Fibroblast of skin of left quadriceps (primary cell): ENCODE measurements around the gene PDE3A.
"Not testable (repeated sequence)": the region's sequence is repeated elsewhere in the genome, so short reads cannot be mapped to it uniquely, and the experiment has no call there.

Experiments
- DNase-seq, 2 experiments: peaks; one replicate each; pipeline ENCODE4 v3.0.0-alpha.2; 2013; ENCODE audit warnings: low read depth in 2 of 2

The PDE3A gene

DNA sequence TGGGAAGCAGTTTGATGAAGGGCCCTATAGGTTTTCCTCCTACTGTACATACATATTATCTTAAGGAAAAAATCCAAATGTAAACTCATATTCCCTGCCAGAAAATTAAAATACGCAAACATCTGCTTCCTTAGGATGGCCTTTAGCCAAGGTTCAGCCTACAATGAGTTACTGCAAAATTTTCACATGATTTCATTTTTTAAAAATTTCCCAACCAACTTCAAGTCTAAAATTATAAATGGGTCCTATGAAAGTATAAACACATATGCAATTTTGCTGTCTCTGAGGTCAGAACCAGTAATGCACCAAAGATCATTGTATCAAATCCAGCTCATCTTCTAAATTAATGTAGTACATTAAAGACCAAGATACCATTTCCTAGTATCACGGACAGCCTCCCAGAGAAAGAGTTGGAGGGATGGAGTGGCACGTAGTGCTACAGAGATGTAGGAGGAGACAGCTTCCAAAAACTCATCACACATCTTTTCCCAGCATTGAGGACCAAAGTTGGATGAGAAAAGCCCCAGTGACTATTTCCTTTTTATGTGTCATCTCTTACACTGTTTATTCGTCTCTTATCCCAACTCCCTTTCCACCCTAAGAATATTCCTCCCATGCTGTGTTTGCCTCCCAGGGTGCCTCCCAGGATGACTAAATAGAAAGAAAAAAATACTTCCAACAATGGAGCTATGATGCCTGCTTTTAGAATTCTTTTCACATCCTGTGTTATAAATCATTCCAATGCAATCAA lies 234.5 kb downstream of the PDE3A start:
- DNase-seq: peak; percentile 69 to 73

DNA sequence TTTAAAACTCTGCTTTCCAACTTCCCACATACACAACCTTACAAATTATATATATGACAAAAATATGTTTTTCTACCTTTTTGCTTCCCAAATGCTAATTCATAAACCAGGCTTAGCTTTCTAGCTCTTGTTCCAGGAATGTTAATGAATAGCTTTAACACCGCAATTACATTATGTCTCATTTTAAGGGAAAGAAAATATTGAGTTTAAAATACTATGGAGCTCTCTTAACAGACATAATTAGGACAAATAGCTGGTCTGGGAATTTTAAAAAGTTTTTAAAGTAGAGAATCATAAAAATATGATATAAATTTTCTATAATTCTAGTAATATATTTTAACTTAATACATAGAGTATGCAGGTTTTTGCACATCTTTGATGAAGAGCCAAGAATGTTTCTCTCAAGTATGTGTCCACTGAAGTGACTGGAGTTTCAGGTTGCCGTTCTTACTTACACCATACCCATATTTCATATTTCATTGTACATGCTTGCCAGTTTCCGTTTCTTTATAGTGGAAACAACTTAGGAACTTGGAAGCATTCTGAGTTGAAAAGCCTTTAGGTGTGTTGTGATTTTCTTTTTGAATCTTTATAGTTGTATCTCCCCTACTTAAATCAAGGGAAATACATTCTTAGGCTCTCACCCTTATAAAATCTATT lies 236.2 kb downstream of the PDE3A start:
- no peak for DNase-seq

DNA sequence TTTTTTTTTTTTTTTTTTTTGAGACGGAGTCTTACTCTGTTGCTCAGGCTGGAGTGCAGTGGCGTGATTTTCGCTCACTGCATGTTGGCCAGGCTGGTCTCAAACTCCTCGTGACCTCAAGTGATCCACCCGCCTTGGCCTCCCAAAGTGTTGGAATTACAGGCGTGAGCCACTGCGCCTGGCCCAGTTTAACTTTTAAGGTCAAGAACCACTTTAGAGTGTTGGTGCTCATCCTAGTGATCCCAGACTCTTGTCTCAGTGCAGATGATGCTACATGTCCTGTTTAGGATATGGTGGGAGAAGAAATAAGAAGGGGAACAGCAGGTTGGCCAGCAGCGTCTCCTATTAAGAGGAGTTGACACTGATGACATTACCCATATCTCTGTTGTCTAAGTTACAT lies 246.7 kb downstream of the PDE3A start:
- not testable (repeated sequence) for DNase-seq

DNA sequence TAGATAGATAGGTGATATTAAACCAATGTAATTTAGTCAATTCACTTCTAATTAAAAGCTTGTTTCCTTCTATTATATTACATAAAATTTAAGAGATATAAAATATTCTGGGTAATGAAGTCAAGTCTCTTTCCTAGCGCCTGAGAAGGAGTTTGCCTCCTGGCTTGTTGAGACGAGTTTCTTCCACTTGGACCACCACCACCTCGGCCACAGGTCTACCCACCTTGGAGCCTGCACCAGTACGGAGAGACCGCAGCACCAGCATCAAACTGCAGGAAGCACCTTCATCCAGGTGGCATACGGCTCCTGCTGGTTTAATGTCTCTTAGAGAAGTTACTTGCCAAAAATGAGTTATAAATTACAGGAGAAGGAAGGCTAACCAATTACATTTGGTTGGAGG lies 247.8 kb downstream of the PDE3A start:
- no peak for DNase-seq

DNA sequence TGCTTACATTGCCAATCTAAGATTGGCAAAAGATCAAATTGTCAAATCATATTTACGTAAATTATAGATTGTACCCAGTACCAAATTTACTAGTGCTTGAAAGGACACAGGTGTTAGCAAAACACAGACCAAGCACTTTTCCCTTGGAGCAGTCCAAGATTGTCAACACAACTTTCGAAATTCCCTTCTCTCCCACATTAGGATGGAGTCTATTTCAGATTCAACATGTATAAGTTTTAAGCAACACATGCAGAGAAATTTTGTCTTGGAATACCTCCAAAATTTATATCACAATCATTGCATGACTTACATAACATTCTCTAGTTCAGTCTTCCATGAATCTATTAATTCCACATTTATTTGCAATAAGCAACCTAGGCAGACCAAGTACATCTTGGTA lies 251.9 kb downstream of the PDE3A start:
- peak; percentile 52 to 59 for DNase-seq

DNA sequence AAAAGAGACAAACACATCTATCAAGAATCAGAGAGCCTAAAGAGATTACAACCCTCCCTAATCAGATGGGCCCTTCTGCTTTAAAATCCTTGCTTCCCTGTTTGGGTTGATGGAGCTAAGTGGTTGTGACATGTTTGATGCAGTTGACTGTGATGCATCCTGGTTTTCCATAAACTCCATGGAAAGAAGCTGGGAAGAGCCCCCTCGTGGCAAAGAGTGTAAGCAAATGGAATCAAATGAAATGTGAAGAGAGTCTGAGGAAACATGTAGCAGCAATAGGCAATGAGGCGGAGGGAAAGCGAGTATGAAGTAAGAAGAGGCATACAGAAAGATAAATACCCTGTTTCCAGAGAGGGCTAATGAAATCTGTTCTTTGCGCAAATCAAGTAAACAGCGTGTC lies 256.4 kb downstream of the PDE3A start:
- peak; percentile 18 to 30 for DNase-seq

DNA sequence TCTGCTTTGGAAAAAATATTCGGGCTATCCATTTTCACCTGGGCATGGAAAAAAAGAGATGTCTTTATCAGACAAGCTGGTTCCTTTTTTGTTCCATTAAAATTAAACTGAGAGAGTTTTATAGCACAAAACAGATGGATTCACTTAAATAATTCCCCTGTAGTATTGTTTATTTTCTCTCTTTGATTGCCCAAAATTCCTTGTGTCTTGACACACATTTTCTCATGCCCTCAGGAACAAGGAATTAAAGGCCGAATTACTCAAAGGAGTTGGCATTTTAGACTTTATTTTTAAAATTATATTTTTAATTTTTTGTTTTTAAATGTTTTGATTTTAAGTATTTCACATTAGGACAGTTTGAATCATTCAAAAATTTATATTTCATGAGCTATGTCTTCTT lies 257.2 kb downstream of the PDE3A start:
- DNase-seq: no peak

DNA sequence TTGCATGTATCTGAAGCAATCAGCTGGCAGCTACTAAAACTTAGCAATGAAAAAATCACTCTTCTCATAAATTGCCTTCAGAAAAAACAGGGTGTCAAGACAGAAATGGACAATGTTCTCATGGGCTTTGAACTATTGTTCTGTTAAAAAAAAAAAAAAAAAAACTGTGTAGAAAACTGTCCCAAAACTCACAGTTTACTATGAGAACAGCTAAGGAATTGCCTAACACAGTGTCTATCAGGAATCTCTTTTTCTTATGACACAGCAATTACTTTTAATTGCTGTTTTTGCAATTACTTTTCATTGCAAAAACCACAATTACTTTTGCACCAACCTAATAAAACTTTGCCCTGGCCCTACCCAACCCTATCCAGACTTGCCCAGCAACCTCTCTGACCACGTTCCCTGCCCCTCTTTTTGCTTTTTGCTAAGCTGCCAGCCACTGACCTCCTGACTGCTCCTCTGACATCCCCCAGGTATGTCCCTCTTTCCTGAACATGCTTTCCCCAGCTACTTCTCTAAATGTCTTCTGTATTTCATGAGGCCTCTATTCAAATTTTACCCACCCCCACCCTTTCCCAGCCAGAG lies 258.8 kb downstream of the PDE3A start:
- no peak for DNase-seq

DNA sequence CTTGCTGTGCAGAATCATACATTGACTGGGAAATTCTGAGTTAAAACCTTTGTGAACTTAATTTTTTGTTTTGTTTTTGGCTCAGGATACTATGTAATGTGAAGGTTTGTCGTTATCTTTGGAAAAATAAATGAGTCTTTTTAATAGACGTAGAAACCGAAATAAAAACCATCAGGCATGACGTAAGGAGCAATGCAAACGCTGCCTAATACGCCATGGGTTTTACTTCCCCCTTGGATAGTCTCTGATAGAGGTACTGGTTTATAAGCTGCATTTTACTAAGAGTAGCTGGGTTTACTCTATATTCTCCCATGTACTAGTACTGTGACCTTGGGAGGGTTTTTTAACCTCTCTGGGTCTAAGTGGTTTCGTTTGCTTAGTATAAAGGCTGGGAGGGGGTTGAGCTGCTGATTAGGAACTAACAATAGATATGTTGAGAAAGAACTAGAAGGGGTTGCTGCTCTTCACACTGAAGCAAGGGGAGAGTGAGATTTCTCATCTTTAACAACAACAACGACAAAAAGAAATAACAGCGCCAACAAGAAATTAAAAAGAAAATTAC lies 260.0 kb downstream of the PDE3A start:
- no peak for DNase-seq

DNA sequence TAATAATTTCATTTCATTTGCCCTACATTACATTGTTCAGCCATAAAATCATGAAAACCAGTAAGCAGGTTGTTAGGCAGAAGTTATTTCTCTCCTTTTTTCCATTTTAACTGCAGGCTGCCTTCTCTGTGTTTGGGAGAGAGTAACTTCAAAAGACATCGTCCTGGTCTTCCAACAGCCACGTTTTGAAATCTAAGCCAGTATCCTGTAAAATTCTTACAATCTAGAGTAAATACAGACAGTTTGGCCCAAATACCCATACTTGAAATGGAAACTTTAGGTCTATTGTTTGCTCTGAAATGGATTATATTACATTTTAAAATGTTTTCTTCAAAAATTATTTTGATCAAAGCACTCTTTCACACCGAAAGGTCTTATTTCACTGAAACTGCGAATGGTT lies 260.7 kb downstream of the PDE3A start:
- no peak for DNase-seq

DNA sequence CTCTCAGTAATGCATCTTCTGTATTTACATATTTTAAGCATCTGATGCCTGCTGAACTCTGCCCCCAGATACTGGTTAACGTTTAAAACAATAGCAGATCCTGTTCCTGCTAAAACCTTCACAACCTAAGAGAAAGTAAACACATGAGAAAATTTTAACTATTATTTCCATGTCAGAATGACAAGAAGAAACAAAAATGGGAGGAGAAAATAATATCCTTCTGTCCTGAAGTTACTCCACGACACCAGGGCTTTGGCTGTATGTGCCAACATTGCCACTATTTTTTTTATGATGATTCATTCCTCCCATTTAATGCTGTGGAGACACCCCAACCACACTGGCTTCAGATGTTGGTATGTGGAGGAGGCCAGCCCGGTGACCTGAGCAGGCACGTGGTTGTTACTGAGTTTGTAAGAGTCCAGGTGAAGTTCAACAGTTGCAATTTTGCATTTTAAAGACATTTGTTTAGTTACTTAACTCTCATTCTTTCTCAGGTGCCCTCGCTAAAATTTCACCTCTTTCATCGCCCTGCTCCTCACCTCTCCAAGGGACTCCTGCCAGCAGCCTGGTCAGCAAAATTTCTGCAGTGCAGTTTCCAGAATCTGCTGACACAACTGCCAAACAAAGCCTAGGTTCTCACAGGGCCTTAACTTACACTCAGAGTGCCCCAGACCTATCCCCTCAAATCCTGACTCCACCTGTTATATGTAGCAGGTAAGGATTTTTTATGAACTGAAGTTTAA lies 261.2 kb downstream of the PDE3A start:
- no peak for DNase-seq

DNA sequence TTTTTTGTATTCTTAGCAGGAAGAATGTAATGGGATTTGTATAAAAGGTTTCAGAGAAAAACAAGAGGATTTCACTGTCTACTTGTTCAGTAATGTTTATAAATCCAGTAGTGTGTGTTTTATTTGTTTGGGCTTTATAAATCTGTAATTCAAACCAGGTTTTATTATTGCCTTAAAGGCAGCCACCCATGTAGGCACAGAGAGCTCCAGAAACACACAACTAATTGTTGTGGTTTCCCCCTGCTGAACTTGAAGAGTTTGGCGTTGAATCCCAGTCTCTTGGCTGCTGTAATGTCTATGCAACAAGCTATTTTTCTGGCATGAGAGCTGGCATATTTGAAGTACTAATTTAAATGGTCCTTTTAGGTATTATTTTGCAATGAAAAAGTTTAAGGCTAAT lies 263.4 kb downstream of the PDE3A start:
- peak; percentile 18 to 39 for DNase-seq

DNA sequence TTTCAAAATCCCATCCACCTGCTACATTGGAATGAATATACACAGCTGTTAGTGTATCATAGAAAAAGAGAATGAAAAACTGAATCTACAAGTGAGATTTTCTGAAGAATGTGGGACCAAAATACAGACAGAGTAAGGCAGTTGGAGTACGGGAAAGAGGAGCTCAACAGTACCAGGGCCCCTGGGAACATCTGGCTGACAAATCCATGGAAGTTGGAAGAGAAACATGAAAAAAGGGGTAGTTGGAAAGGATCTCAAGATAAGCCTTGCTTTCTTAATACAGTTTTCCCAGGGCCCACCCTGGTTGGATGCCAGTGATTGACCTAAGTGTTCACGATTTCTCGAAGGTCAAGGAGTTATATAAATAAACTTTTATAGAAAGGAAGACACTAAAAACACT lies 272.8 kb downstream of the PDE3A start:
- no peak for DNase-seq

DNA sequence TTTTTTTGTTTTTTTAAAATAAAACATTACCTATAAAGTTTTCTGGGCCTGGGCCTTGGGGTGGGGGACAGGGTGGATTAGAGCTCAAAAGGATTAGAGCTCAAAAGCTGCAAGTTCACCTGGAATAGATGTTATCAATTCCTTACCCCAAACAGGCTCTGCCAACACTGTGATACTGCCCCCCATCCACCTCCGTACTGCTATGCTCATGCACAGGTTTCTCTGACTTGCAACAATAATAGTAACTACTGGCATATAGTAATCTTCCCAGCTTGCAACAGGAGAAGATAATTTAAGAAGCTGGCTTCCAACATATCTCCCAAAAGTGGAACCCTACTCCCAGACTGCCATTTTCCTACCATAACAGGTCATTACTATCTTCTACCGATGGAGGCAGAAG lies 275.5 kb downstream of the PDE3A start:
- DNase-seq: no peak

DNA sequence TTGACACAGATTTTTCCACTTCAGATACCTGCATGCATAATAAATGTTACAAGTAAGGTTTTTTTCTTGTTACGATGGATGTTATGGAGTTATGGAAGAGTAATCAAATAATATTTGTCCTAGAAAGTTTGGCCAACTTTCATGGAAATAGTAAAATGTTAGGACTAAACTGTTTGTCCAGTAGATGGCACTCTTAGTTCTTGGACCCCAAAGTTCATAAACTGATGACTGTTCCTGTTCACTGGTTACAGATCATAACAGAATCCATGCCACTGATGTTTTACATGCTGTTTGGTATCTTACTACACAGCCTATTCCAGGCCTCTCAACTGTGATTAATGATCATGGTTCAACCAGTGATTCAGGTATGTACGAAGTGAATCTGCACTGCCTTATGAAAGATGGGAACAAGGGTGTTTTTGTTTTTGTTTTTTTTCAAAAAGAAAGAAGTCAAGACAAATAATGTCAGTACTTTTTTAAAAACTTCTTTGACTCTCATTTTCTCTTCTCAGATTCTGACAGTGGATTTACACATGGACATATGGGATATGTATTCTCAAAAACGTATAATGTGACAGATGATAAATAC lies 278.0 kb downstream of the PDE3A start:
- peak; percentile 23 to 27 for DNase-seq

DNA sequence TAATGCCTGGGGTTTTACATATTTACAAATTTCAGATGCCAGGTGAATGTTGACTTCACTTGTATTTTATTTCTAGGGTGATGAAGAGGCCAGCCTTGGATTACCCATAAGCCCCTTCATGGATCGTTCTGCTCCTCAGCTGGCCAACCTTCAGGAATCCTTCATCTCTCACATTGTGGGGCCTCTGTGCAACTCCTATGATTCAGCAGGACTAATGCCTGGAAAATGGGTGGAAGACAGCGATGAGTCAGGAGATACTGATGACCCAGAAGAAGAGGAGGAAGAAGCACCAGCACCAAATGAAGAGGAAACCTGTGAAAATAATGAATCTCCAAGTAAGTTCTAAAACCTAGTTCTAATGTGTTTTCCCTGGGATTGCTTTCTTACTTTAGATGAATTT lies 285.5 kb downstream of the PDE3A start:
- DNase-seq: no peak

DNA sequence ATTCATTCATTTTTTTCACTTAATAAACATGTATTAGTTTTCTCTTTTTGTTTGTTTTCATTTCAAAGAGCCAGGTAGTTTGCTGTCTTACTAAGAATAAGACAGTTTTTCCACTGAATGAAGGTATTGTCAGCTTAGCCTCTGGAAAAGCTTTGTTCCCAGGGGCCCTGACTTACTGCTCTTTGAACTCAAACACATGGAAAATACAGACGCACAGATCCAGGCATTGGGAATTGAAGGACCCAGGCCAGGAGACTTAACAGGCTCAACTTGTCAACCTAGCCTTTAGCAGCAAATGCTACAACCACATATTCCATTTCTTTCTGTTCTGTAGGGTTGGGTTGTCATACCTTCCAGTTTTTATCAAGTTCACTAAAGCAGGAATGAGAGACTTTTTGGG lies 288.3 kb downstream of the PDE3A start:
- no peak for DNase-seq

DNA sequence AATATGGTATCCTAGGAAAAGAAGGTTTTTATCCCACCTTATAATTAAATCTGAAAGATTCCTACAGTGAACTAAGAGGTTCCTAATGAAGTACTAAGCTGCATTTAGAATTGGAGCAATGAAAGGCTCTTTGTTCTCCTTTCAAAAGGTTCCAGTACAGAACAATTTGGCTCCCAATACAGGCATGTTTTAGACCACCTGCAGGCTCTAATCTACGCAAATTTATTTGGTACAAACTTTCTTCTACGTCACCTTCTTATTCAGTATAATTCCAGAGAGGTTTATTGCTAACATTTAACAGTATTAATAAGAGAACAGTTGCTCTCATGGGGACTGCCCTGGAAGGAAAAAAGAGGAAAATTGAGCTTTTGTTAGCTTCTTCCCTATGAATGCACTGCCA lies 289.2 kb downstream of the PDE3A start:
- no peak for DNase-seq

DNA sequence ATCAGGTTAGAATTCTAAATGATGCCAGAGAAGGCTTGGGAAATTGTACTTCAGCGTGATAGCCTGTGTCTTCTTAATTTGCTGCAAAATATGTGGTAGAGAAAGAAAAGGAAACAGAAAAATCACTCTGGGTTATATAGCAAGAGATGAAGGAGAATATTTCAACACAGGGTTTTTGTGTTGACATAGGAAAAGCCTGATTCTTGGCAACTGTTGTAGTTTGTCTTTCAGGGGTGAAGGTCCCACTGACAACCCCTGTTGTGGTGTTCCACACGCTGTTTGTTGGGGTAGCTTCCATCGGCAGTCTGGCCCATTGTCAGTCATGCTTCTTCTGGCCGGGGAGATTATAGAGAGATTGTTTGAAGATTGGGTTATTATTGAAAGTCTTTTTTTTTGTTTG lies 313.0 kb downstream of the PDE3A start:
- DNase-seq: no peak

DNA sequence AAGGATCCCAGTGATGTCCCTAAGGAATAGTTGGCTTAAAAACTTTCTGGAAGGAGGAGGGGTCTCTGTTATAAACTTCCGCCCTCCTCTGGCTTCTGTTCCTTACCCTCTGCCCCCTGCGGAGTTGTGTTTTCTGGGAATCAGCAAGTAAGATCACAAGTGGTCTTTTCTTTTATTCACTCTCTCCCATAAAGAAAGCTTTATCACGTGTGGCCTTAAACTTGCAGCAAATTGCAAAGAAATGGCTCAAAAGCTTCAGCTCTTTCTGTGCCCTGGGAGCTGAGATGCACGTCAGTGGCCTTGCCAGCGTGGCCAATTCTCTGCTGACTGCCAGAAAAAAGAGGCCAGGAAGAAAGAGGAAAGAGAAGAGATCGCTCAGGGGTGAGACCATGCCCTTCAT lies 326.9 kb downstream of the PDE3A start, which contains the start of gene SLCO1C1:
Gene SLCO1C1, plus strand, starts transcription at position 101 of the 400 bp plus-strand sequence. CDS start 4,245 bp downstream, outside the sequence.
- no peak for DNase-seq

DNA sequence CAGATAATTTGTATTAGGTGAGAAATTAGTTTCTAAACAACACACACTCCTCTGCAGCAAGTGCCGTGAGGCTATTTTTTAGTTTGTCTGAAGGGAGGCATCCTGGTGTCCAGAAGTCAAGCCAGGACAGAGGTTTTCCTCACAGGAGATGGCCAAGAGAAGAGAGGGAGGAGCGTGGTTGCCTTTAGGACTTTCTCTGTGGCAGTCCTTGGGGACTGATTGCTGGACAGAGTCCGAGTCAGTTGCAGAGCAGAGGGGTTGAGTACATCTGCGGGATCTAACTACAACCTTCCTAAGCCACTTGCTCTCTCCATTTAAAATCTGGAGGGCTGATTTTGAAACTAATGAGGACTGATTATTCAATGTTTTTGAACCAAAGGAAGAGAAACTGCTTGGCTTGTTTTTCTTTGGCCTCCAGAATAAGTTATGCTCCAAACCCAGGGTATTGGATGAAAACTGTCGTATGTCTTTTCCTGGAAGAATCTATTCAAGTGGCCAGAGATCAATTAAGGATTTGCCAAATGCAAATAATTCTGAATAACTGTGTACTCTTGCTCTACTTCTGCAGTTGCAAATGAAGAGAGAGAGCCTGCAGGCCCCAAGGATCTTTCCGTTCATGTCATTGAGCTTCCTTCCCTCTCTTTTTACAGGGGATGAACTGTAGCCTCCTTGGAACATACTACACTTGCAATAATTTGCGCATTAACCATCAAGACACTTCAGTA lies 328.0 kb downstream of the PDE3A start:
- no peak for DNase-seq
